ENCODE results near the gene PROM1. TPM values are rescaled to one million over a fixed set of nuclear protein-coding genes. Genes with fewer than 3 reads are reported as not detected.
A peak's percentile ranks its signal among the peaks of the same experiment; 100 is the strongest.

Gene PROM1
- total and polyA plus RNA-seq, 2 experiments from 2014 or later: 14.3 to 30.8 TPM

DNA sequence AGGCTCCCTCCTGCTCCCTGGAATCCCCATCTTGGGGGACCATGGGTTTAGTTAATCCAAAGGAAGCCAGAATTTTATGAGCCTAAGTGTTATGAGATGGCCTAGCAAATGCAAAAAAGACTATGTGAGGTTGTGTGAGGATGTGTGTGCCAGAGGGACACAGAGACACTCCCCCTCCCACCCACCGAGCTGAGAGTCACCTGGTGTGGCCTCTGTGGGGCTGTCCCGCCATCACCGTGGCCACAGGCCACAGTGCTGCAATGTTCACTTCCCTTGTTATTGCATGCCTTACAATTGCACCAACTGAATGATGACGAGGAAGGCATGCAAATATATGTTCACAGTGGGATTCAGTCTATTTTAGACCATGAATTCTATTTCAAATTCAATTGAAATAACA lies 120.2 kb downstream of the PROM1 start:
- Histone ChIP-seq H3K27me3 (no peaks in the 10 kb centered on the region), H3K4me1 (ENCODE audit: insufficient read depth) (no peaks in the 10 kb centered on the region), H3K9me3 (ENCODE audit: low read depth) (no peaks in the 10 kb centered on the region), H2AFZ (no peak overlapping the region), H3K9me2 (replicated peaks; ENCODE audit: insufficient read depth) (no peaks in the 10 kb centered on the region), H4K20me1 (ENCODE audit: insufficient read depth, poor library complexity, severe bottlenecking) (no peaks in the 10 kb centered on the region), H3K4me2 (no peak overlapping the region), H3K4me3 (no peak overlapping the region), H3K27ac (no peak overlapping the region), H3K79me2 (no peaks in the 10 kb centered on the region), H3K36me3 (replicated peaks; ENCODE audit: insufficient read depth, low read depth) (no peaks in the 10 kb centered on the region)
- 73% methylated on average over 4 of the region's 4 CpGs for WGBS (ENCODE audit: low lambda C conversion rate, missing lambda C conversion rate)
- TF ChIP-seq EZH2phosphoT487 (IDR thresholded peaks at IDR 0.05; ENCODE audit: low read depth, severe bottlenecking, unreplicated experiment) (no peak), EZH2 (IDR thresholded peaks at IDR 0.05; ENCODE audit: borderline replicate concordance) (no peak)
- TF ChIP-seq, protein P1, sequence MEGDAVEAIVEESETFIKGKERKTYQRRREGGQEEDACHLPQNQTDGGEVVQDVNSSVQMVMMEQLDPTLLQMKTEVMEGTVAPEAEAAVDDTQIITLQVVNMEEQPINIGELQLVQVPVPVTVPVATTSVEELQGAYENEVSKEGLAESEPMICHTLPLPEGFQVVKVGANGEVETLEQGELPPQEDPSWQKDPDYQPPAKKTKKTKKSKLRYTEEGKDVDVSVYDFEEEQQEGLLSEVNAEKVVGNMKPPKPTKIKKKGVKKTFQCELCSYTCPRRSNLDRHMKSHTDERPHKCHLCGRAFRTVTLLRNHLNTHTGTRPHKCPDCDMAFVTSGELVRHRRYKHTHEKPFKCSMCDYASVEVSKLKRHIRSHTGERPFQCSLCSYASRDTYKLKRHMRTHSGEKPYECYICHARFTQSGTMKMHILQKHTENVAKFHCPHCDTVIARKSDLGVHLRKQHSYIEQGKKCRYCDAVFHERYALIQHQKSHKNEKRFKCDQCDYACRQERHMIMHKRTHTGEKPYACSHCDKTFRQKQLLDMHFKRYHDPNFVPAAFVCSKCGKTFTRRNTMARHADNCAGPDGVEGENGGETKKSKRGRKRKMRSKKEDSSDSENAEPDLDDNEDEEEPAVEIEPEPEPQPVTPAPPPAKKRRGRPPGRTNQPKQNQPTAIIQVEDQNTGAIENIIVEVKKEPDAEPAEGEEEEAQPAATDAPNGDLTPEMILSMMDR (IDR thresholded peaks at IDR 0.05; ENCODE audit: poor library complexity): no peak
- no peak for DNase-seq (ENCODE audit: low spot score)

DNA sequence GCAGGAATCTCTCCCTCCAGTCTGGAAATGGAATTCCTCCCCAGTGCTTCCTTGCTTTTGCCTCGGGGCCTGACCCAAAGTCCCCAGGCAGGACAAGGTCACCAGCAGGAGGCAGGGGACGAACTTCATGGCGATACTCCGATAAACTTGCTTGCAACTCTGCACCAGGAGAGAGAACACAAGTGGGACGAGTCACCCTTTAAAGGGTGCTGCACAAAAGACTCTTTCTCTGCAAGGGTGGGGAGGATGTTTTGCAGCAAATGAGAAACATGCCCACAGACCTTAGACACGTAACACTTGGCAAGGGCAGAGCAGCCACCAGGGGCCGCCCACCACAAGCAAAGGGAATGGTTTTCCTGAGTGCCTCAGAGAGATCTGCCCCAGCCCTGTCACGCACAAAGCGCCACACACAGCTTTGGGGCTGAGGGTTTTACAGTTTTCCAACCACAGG lies 120.8 kb downstream of the PROM1 start, which contains the start of gene FGFBP2:
TSS of gene FGFBP2 (minus strand) at position 175 of the 451 bp plus-strand sequence. CDS start at position 129, 46 bp downstream.
- Histone ChIP-seq H2AFZ (no peak within 1 kb of the TSS), H3K9me2 (replicated peaks; ENCODE audit: insufficient read depth) (no peaks in the 10 kb centered on the region)
- TF ChIP-seq EZH2phosphoT487 (IDR thresholded peaks at IDR 0.05; ENCODE audit: low read depth, severe bottlenecking, unreplicated experiment) (no peak), EZH2 (IDR thresholded peaks at IDR 0.05; ENCODE audit: borderline replicate concordance) (no peak)
- TF ChIP-seq, protein P1 (IDR thresholded peaks at IDR 0.05; ENCODE audit: poor library complexity): peak; percentile 49

DNA sequence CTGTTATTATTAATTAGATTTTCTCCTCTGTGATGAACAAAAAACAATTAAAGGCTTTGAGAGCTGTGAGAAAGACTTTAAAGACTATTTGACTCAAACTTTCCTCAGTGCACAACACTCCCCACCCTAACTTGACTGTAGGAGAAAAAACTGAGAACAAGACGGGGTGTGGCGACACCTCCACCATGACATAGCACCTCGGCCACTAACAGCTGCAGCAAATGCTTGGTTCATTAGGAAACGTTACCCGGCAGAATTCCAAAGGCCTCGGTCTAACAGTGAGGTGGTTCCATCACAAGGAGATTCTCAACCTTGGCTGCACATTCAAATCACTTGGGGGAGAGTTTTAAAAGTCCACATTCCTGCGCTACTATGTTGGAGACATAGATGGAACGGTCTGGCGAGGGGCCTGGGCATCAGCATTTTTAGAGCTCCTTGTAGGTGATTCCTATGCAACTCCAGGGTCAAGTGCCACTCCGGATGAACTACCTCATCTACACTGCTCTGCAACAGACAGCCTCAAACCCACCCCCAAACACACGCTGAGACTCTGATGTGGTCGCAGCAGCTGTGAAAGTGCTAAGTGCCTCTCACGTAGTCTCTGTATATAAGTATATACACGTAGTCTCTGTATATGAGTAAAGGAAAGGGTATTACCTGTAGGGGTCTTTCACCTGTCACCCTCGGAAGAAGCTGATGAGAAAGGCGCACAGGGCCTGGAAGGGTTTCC lies 121.9 kb downstream of the PROM1 start:
- Histone ChIP-seq H3K27me3 (no peaks in the 10 kb centered on the region), H3K27ac (no peak overlapping the region), H3K9me2 (replicated peaks; ENCODE audit: insufficient read depth) (no peaks in the 10 kb centered on the region), H4K20me1 (ENCODE audit: insufficient read depth, poor library complexity, severe bottlenecking) (no peaks in the 10 kb centered on the region), H3K36me3 (replicated peaks; ENCODE audit: insufficient read depth, low read depth) (no peaks in the 10 kb centered on the region), H3K9me3 (ENCODE audit: low read depth) (no peaks in the 10 kb centered on the region), H3K4me1 (ENCODE audit: insufficient read depth) (no peaks in the 10 kb centered on the region), H3K4me2 (no peak overlapping the region), H3K4me3 (no peak overlapping the region), H2AFZ (no peak overlapping the region), H3K79me2 (no peaks in the 10 kb centered on the region)
- WGBS (ENCODE audit: low lambda C conversion rate, missing lambda C conversion rate): 88% methylated on average over 16 of the region's 16 CpGs
- no peak for DNase-seq (ENCODE audit: low spot score)
- no peak for TF ChIP-seq EZH2phosphoT487 (IDR thresholded peaks at IDR 0.05; ENCODE audit: low read depth, severe bottlenecking, unreplicated experiment)
- TF ChIP-seq, protein P1 (IDR thresholded peaks at IDR 0.05; ENCODE audit: poor library complexity): no peak
- TF ChIP-seq EZH2 (IDR thresholded peaks at IDR 0.05; ENCODE audit: borderline replicate concordance): no peak

More for the DNA sequence above, 120.8 kb downstream of the PROM1 start, which contains the start of gene FGFBP2:
- H3K79me2 ChIP-seq: no peaks in the 10 kb centered on the region
- no peaks in the 10 kb centered on the region for H3K4me1 ChIP-seq (ENCODE audit: insufficient read depth)
- H4K20me1 ChIP-seq (ENCODE audit: insufficient read depth, poor library complexity, severe bottlenecking): no peaks in the 10 kb centered on the region
- DNase-seq (ENCODE audit: low spot score): peak; percentile 73
- H3K9me3 ChIP-seq (ENCODE audit: low read depth): no peaks in the 10 kb centered on the region
- H3K27me3 ChIP-seq: no peaks in the 10 kb centered on the region
- 42% methylated on average over 9 of the region's 9 CpGs for WGBS (ENCODE audit: low lambda C conversion rate, missing lambda C conversion rate)
- no peaks in the 10 kb centered on the region for H3K36me3 ChIP-seq (replicated peaks; ENCODE audit: insufficient read depth, low read depth)
- no peak within 1 kb of the TSS for H3K4me2 ChIP-seq
- H3K27ac ChIP-seq: no peak within 1 kb of the TSS
- H3K4me3 ChIP-seq: no peak within 1 kb of the TSS
